GM23338 (cell line): Measurements from ENCODE around the gene TSC22D2. TPM values are rescaled to one million over a fixed set of nuclear protein-coding genes. Genes with fewer than 3 reads are reported as not detected.

ENCODE experiments used
- ATAC-seq: fragments of 200-7000 bp; cut with Tn5 transposase; 3 replicates; pipeline ENCODE4 v1.9.1; 2020
- DNase-seq: peaks from one replicate; pipeline ENCODE4 v3.0.0-alpha.2; 2015; ENCODE audit warnings: low spot score
- H2AFZ ChIP-seq: fragments of 200-600 bp; sonication (generic); 2 replicates; pipeline ENCODE4 v1.8.0; 2016; ENCODE audit warnings: antibody characterized with exemption, mild to moderate bottlenecking, moderate library complexity
- H3F3A ChIP-seq: fragments of 200-600 bp; sonication (generic); replicated peaks from 2 replicates; pipeline ENCODE4 v1.8.0; 2017; ENCODE audit warnings: antibody characterized with exemption, mixed run types, low read depth
- H3K27ac ChIP-seq: fragments of 200-600 bp; sonication (generic); 2 replicates; pipeline ENCODE4 v1.6.1; 2016; ENCODE audit warnings: low read depth
- H3K27me3 ChIP-seq: fragments of 200-600 bp; sonication (generic); 2 replicates; pipeline ENCODE4 v1.8.0; 2016; ENCODE audit warnings: mild to moderate bottlenecking, mixed run types, moderate library complexity; ENCODE audit not compliant: insufficient read depth
- H3K36me3 ChIP-seq: fragments of 200-600 bp; sonication (generic); 2 replicates; pipeline ENCODE4 v1.8.0; 2016; ENCODE audit warnings: mild to moderate bottlenecking; ENCODE audit not compliant: insufficient read depth
- H3K4me1 ChIP-seq: fragments of 200-600 bp; sonication (generic); 2 replicates; pipeline ENCODE4 v1.8.0; 2016; ENCODE audit warnings: mild to moderate bottlenecking, moderate library complexity; ENCODE audit not compliant: insufficient read depth
- H3K4me2 ChIP-seq: fragments of 200-600 bp; sonication (generic); 2 replicates; pipeline ENCODE4 v1.7.1; 2017; ENCODE audit warnings: mixed run types
- H3K4me3 ChIP-seq: fragments of 200-600 bp; sonication (generic); 2 replicates; pipeline ENCODE4 v1.6.1; 2016; ENCODE audit warnings: mixed run types
- H3K79me2 ChIP-seq: fragments of 200-600 bp; sonication (generic); replicated peaks from 2 replicates; pipeline ENCODE4 v1.8.0; 2017; ENCODE audit warnings: mild to moderate bottlenecking; ENCODE audit not compliant: insufficient read depth
- H3K9me2 ChIP-seq: fragments of 200-600 bp; sonication (generic); 2 replicates; pipeline ENCODE4 v1.8.0; 2017; ENCODE audit not compliant: insufficient read depth
- H4K20me1 ChIP-seq: fragments of 200-600 bp; sonication (generic); replicated peaks from 2 replicates; pipeline ENCODE4 v1.8.0; 2017; ENCODE audit warnings: mild to moderate bottlenecking; ENCODE audit not compliant: insufficient read depth
- H3K27ac Mint-ChIP-seq: 2 replicates; pipeline ENCODE4 v1.8.0; 2020; ENCODE audit warnings: inconsistent platforms, mild to moderate bottlenecking, moderate library complexity, mixed read lengths
- H3K27me3 Mint-ChIP-seq: 3 replicates; pipeline ENCODE4 v1.8.0; 2022; ENCODE audit warnings: low read depth, mild to moderate bottlenecking, moderate library complexity, mixed read lengths, inconsistent platforms; ENCODE audit not compliant: insufficient read depth, poor library complexity
- H3K36me3 Mint-ChIP-seq: 3 replicates; pipeline ENCODE4 v1.8.0; 2021; ENCODE audit warnings: low read depth, mild to moderate bottlenecking, inconsistent platforms, moderate library complexity, mixed read lengths
- H3K4me1 Mint-ChIP-seq: 3 replicates; pipeline ENCODE4 v1.8.0; 2020; ENCODE audit warnings: mild to moderate bottlenecking, inconsistent platforms, mixed read lengths
- H3K4me3 Mint-ChIP-seq: 3 replicates; pipeline ENCODE4 v1.8.0; 2021; ENCODE audit warnings: moderate library complexity, mild to moderate bottlenecking, inconsistent platforms, mixed read lengths
- H3K9me3 Mint-ChIP-seq: 3 replicates; pipeline ENCODE4 v1.8.0; 2020; ENCODE audit warnings: moderate library complexity, mild to moderate bottlenecking, inconsistent platforms, mixed read lengths
- CREB1 ChIP-seq: fragments of 250-450 bp; sonication (Bioruptor Pico); IDR thresholded peaks from 2 replicates; pipeline ENCODE4 v1.5.0; 2020; ENCODE audit warnings: low read depth, mild to moderate bottlenecking, moderate library complexity
- EZH2phosphoT487 ChIP-seq: fragments of 200-600 bp; sonication (generic); IDR thresholded peaks from one replicate; pipeline ENCODE4 v1.8.1; 2018; ENCODE audit warnings: antibody characterized with exemption; ENCODE audit not compliant: unreplicated experiment
- NANOG ChIP-seq: IDR thresholded peaks from 2 replicates; pipeline ENCODE4 v1.6.1; 2016; ENCODE audit warnings: antibody characterized with exemption, borderline replicate concordance
- STAT1 ChIP-seq: IDR thresholded peaks from one replicate; pipeline ENCODE4 v1.6.1; 2016; ENCODE audit warnings: antibody characterized with exemption; ENCODE audit not compliant: unreplicated experiment
- ZNF114 ChIP-seq: fragments of 250-450 bp; sonication (Bioruptor Pico); IDR thresholded peaks from 2 replicates; pipeline ENCODE4 v1.5.0; 2020; ENCODE audit warnings: mild to moderate bottlenecking, moderate library complexity
- ZNF331 ChIP-seq: fragments of 250-450 bp; sonication (Bioruptor Pico); IDR thresholded peaks from 2 replicates; pipeline ENCODE4 v1.5.0; 2020; ENCODE audit warnings: low read depth, mild to moderate bottlenecking, moderate library complexity
- polyA plus RNA-seq: library from polyadenylated mRNA; unstranded; fragments of >200 nt; fragmentation: Nextera tagmentation; extraction: Ambion mirVana; gene quantifications from 2 replicates; pipeline ENCODE4 v1.2.1, GENCODE V29; 2016
- total RNA-seq: library from RNA; depleted of rRNA; stranded (reverse); fragments of >200 nt; shearing (Covaris generic); gene quantifications from 2 replicates; pipeline ENCODE4 v1.2.3, GENCODE V29; 2014
- TF ChIP-seq, protein P1 (sequence below): IDR thresholded peaks from one replicate; pipeline ENCODE4 v1.6.1; 2018; ENCODE audit warnings: antibody characterized with exemption; ENCODE audit not compliant: unreplicated experiment
- TF ChIP-seq, protein P2 (sequence below): fragments of 250-450 bp; sonication (Bioruptor Pico); IDR thresholded peaks from 2 replicates; pipeline ENCODE4 v1.5.0; 2020; ENCODE audit warnings: mild to moderate bottlenecking, moderate library complexity

TSC22D2 gene
- total and polyA plus RNA-seq, 2 experiments from 2014 or later = 18.6 to 34.2 TPM

DNA sequence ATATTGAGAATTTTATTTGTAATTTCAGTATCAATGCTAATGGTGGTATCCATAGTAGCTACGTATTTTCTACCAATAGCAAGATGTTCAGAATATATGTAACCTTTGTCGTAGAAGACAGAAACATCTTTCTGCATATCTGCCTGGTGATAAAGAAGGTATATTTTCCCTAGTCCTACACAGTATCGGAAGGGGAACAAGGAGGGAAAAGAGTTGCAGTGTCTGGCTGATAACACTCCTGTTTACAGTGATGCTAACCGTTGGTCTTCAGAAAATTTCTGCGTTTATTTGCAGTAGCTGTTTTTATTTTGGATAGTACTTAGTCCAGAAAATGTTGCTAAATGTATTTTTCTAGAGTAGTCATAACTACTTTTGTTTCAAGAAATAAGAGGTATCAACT lies 25.2 kb downstream of the TSC22D2 start:
- Mint-ChIP-seq H3K36me3 (no peaks in the 10 kb centered on the region), H3K27ac (no peak overlapping the region), H3K4me1 (peaks cover 36% of the 10 kb centered on the region; the same call in 2 of the 3 replicates), H3K27me3 (no peaks in the 10 kb centered on the region), H3K9me3 (no peaks in the 10 kb centered on the region), H3K4me3 (no peak overlapping the region)
- TF ChIP-seq, protein P1, sequence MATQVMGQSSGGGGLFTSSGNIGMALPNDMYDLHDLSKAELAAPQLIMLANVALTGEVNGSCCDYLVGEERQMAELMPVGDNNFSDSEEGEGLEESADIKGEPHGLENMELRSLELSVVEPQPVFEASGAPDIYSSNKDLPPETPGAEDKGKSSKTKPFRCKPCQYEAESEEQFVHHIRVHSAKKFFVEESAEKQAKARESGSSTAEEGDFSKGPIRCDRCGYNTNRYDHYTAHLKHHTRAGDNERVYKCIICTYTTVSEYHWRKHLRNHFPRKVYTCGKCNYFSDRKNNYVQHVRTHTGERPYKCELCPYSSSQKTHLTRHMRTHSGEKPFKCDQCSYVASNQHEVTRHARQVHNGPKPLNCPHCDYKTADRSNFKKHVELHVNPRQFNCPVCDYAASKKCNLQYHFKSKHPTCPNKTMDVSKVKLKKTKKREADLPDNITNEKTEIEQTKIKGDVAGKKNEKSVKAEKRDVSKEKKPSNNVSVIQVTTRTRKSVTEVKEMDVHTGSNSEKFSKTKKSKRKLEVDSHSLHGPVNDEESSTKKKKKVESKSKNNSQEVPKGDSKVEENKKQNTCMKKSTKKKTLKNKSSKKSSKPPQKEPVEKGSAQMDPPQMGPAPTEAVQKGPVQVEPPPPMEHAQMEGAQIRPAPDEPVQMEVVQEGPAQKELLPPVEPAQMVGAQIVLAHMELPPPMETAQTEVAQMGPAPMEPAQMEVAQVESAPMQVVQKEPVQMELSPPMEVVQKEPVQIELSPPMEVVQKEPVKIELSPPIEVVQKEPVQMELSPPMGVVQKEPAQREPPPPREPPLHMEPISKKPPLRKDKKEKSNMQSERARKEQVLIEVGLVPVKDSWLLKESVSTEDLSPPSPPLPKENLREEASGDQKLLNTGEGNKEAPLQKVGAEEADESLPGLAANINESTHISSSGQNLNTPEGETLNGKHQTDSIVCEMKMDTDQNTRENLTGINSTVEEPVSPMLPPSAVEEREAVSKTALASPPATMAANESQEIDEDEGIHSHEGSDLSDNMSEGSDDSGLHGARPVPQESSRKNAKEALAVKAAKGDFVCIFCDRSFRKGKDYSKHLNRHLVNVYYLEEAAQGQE = no peak
- TF ChIP-seq, protein P2, sequence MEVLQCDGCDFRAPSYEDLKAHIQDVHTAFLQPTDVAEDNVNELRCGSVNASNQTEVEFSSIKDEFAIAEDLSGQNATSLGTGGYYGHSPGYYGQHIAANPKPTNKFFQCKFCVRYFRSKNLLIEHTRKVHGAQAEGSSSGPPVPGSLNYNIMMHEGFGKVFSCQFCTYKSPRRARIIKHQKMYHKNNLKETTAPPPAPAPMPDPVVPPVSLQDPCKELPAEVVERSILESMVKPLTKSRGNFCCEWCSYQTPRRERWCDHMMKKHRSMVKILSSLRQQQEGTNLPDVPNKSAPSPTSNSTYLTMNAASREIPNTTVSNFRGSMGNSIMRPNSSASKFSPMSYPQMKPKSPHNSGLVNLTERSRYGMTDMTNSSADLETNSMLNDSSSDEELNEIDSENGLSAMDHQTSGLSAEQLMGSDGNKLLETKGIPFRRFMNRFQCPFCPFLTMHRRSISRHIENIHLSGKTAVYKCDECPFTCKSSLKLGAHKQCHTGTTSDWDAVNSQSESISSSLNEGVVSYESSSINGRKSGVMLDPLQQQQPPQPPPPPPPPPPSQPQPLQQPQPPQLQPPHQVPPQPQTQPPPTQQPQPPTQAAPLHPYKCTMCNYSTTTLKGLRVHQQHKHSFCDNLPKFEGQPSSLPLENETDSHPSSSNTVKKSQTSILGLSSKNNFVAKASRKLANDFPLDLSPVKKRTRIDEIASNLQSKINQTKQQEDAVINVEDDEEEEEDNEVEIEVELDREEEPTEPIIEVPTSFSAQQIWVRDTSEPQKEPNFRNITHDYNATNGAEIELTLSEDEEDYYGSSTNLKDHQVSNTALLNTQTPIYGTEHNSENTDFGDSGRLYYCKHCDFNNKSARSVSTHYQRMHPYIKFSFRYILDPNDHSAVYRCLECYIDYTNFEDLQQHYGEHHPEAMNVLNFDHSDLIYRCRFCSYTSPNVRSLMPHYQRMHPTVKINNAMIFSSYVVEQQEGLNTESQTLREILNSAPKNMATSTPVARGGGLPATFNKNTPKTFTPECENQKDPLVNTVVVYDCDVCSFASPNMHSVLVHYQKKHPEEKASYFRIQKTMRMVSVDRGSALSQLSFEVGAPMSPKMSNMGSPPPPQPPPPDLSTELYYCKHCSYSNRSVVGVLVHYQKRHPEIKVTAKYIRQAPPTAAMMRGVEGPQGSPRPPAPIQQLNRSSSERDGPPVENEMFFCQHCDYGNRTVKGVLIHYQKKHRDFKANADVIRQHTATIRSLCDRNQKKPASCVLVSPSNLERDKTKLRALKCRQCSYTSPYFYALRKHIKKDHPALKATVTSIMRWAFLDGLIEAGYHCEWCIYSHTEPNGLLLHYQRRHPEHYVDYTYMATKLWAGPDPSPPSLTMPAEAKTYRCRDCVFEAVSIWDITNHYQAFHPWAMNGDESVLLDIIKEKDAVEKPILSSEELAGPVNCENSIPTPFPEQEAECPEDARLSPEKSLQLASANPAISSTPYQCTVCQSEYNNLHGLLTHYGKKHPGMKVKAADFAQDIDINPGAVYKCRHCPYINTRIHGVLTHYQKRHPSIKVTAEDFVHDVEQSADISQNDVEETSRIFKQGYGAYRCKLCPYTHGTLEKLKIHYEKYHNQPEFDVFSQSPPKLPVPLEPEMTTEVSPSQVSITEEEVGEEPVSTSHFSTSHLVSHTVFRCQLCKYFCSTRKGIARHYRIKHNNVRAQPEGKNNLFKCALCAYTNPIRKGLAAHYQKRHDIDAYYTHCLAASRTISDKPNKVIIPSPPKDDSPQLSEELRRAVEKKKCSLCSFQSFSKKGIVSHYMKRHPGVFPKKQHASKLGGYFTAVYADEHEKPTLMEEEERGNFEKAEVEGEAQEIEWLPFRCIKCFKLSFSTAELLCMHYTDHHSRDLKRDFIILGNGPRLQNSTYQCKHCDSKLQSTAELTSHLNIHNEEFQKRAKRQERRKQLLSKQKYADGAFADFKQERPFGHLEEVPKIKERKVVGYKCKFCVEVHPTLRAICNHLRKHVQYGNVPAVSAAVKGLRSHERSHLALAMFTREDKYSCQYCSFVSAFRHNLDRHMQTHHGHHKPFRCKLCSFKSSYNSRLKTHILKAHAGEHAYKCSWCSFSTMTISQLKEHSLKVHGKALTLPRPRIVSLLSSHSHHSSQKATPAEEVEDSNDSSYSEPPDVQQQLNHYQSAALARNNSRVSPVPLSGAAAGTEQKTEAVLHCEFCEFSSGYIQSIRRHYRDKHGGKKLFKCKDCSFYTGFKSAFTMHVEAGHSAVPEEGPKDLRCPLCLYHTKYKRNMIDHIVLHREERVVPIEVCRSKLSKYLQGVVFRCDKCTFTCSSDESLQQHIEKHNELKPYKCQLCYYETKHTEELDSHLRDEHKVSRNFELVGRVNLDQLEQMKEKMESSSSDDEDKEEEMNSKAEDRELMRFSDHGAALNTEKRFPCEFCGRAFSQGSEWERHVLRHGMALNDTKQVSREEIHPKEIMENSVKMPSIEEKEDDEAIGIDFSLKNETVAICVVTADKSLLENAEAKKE (CRISPR knock-in tag) = no peak
- TF ChIP-seq NANOG (no peak), EZH2phosphoT487 (no peak), ZNF114 (CRISPR knock-in tag) (no peak), CREB1 (CRISPR knock-in tag) (no peak), STAT1 (no peak), ZNF331 (CRISPR knock-in tag) (no peak)
- no peaks in the 10 kb centered on the region for H3F3A ChIP-seq
- H3K9me2 ChIP-seq = no peaks in the 10 kb centered on the region
- H3K4me2 ChIP-seq = no peak overlapping the region
- no peak overlapping the region for H2AFZ ChIP-seq
- H4K20me1 ChIP-seq = peaks cover 10% of the 10 kb centered on the region; the same call in 1 of the 2 replicates
- H3K79me2 ChIP-seq = peaks cover 93% of the 10 kb centered on the region
- peaks cover 22% of the 10 kb centered on the region for H3K4me1 ChIP-seq
- no peak overlapping the region for H3K4me3 ChIP-seq
- no peaks in the 10 kb centered on the region for H3K36me3 ChIP-seq
- no peak overlapping the region for H3K27ac ChIP-seq
- no peak for ATAC-seq
- H3K27me3 ChIP-seq = no peaks in the 10 kb centered on the region
- DNase-seq = no peak
